Naive thymus-derived CD4-positive, alpha-beta T cell (primary cell): ENCODE data around the gene GNB5. TPM values are rescaled to one million over a fixed set of nuclear protein-coding genes. Genes with fewer than 3 reads are reported as not detected.

Source experiments
- ATAC-seq: fragments of 150-1000 bp; cut with Tn5 transposase; 2 replicates; pipeline ENCODE4 v1.10.0; 2021; ENCODE audit warnings: mild to moderate bottlenecking, moderate library complexity
- CTCF ChIA-PET: fragments of 350-600 bp; sonication (Branson Sonifier 250); formaldehyde crosslinking; loops from one replicate; lab custom pipeline; 2021; ENCODE audit warnings: antibody characterized with exemption; lab: Charles Lee
- POLR2A ChIA-PET: fragments of 350-600 bp; sonication (Branson Sonifier 250); formaldehyde crosslinking; loops from one replicate; lab custom pipeline; 2021; ENCODE audit warnings: antibody characterized with exemption, inconsistent platforms; lab: Charles Lee
- DNase-seq, 9 donors: peaks; one replicate each; pipeline versions ENCODE4 v3.0.0 to v3.0.0-alpha.2; 2020 to 2022; ENCODE audit warnings: mixed read lengths in 1 of 9
- H3K27ac ChIP-seq: one replicate; pipeline ENCODE4 v1.7.0; 2013; ENCODE audit warnings: mild to moderate bottlenecking, low read depth, low read length, moderate library complexity
- H3K27me3 ChIP-seq, 2 donors: one replicate each; pipeline ENCODE4 v1.7.0; 2013; ENCODE audit warnings: low read length in 2 of 2, mild to moderate bottlenecking in 2 of 2, moderate library complexity in 2 of 2; ENCODE audit not compliant: control insufficient read depth in 2 of 2, insufficient read depth in 2 of 2
- H3K36me3 ChIP-seq, 3 experiments: 1 replicate in 2 of 3; 2 replicates in 1 of 3; pipeline ENCODE4 v1.7.0; 2013; ENCODE audit warnings: low read length in 3 of 3, mild to moderate bottlenecking in 3 of 3, moderate library complexity in 1 of 3; ENCODE audit not compliant: insufficient read depth in 3 of 3, control insufficient read depth in 2 of 3
- H3K4me1 ChIP-seq, 2 donors: one replicate each; pipeline ENCODE4 v1.7.0; 2013; ENCODE audit warnings: low read length in 2 of 2, mild to moderate bottlenecking in 2 of 2, moderate library complexity in 1 of 2; ENCODE audit not compliant: control insufficient read depth in 2 of 2, insufficient read depth in 2 of 2
- H3K4me3 ChIP-seq: 2 replicates; pipeline ENCODE4 v1.7.0; 2013; ENCODE audit warnings: mild to moderate bottlenecking, low read length
- H3K9me3 ChIP-seq, 3 experiments: 1 replicate in 2 of 3; 2 replicates in 1 of 3; pipeline ENCODE4 v1.7.0; 2013; ENCODE audit warnings: low read length in 3 of 3; ENCODE audit not compliant: control insufficient read depth in 2 of 3
- H3K27ac Mint-ChIP-seq, 9 donors: one replicate each; pipeline ENCODE4 v1.8.0; 2020 to 2022; ENCODE audit warnings: mixed read lengths in 9 of 9, mild to moderate bottlenecking in 8 of 9, moderate library complexity in 5 of 9, inconsistent platforms in 2 of 9
- H3K27me3 Mint-ChIP-seq, 5 donors: one replicate each; pipeline ENCODE4 v1.8.0; 2021 to 2022; ENCODE audit warnings: mixed read lengths in 5 of 5, mild to moderate bottlenecking in 1 of 5
- H3K36me3 Mint-ChIP-seq, 5 donors: one replicate each; pipeline ENCODE4 v1.8.0; 2020 to 2022; ENCODE audit warnings: mixed read lengths in 5 of 5, mild to moderate bottlenecking in 3 of 5, inconsistent platforms in 1 of 5
- H3K4me1 Mint-ChIP-seq, 7 donors: one replicate each; pipeline ENCODE4 v1.8.0; 2020 to 2022; ENCODE audit warnings: mixed read lengths in 7 of 7, mild to moderate bottlenecking in 3 of 7, inconsistent platforms in 1 of 7
- H3K4me3 Mint-ChIP-seq, 10 donors: one replicate each; pipeline ENCODE4 v1.8.0; 2020 to 2022; ENCODE audit warnings: mild to moderate bottlenecking in 10 of 10, mixed read lengths in 10 of 10, moderate library complexity in 6 of 10, inconsistent platforms in 2 of 10
- H3K9me3 Mint-ChIP-seq, 11 donors: one replicate each; pipeline ENCODE4 v1.8.0; 2020 to 2022; ENCODE audit warnings: mixed read lengths in 11 of 11, mild to moderate bottlenecking in 4 of 11, inconsistent platforms in 1 of 11, moderate library complexity in 1 of 11
- intact Hi-C, 2 donors: fragments of 100-400 bp; cut with micrococcal nuclease; formaldehyde crosslinking; loops; one replicate each; pipeline ENCODE4 v1.15.1; 2023
- polyA plus RNA-seq, 2 donors: library from polyadenylated mRNA; unstranded; fragments of 300-500 nt; fragmentation: Illumina TruSeq; gene quantifications; one replicate each; pipeline ENCODE4 v1.2.3, GENCODE V29; 2021
- total RNA-seq, 6 experiments: library from RNA in 5 of 6; stranded (reverse) in 5 of 6; gene quantifications; 1 replicate in 5 of 6; 2 replicates in 1 of 6; pipeline ENCODE4 v1.2.3 and lab custom pipeline; 2021 to 2026

The GNB5 gene
- total and polyA plus RNA-seq, 7 experiments from 2014 or later = 35.1 to 80.0 (median 49.0) TPM

DNA sequence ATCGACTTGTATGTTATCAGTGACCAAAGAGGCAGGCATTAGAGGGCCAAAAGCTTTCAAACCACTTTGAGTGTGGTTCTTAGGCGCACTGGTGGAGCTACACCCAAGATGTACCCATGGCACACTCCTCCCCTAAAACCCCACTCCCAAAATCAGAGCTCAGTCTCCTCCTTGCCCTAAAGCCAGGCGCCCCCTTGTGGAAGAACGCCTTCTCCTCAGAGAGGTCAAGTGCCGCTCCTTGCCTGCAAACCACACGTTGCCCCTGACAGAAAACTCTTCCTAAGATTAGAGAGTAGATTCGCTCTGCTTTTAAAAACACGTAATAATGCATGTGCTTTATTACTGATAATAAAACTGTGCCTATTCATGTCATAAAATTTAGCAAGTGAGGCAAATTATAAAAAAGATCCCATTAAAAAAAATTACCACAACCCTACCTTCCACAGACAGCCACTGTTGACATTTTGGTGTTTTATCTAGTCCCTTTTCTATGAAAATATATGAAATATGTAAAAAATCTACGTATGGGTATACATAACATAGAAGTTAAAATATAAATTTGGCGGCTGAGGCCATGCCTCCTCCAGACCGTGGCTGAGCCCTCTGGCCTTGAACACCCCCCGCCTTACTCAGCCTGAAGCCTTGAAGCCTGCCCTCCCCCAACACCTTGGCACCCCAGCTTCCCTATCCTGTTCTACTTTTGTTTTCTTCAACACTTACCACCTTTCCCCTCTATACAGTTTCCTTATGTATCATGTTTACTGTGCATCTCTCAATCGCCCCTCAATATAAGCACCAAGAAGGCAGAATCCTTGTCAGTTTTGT, 112.1 kb downstream of the GNB5 start:
- Mint-ChIP-seq H3K36me3 (no peaks in the 10 kb centered on the region), H3K27ac (peak overlapping the region in 1 of 9 donors; percentile 49), H3K9me3 (no peaks in the 10 kb centered on the region), H3K4me1 (peaks cover 0 to 26% (median 10%) of the 10 kb centered on the region in 7 donors), H3K27me3 (peaks cover 0 to 7% (median 0%) of the 10 kb centered on the region in 5 donors), H3K4me3 (no peak overlapping the region)
- ChIA-PET POLR2A (interaction anchor here (0.6 to 1.4 kb wide), 4 partner anchors 60 to 148 kb away, joined by 3 read pairs; partner anchors contain the start of genes LEO1 and MAPK6), CTCF (interaction anchor here (0.5 to 4.1 kb wide), 20 partner anchors 8 to 430 kb away, joined by 3 to 32 read pairs (median 4); partner anchors contain the start of gene LEO1)
- no peaks in the 10 kb centered on the region for H3K36me3 ChIP-seq
- peak; percentile 58 to 82 (median 75) for DNase-seq
- no peak overlapping the region for H3K4me3 ChIP-seq
- H3K4me1 ChIP-seq = peaks cover 0 to 13% of the 10 kb centered on the region in 2 donors
- H3K27me3 ChIP-seq = no peaks in the 10 kb centered on the region
- H3K9me3 ChIP-seq = no peaks in the 10 kb centered on the region
- ATAC-seq = peak; percentile 87
- intact Hi-C loops = loop anchor here (1.0 to 5.0 kb wide), 8 partner anchors 33 to 191 kb away; partner anchors contain the start of gene MAPK6 (in 1 of the 2)
- no peak overlapping the region for H3K27ac ChIP-seq

GRCh38 chr15:52078197-52078875, 112.9 kb downstream of the GNB5 start:
- H3K9me3 ChIP-seq = no peaks in the 10 kb centered on the region
- no peaks in the 10 kb centered on the region for H3K36me3 Mint-ChIP-seq
- no peaks in the 10 kb centered on the region for H3K9me3 Mint-ChIP-seq
- no peaks in the 10 kb centered on the region for H3K27me3 ChIP-seq
- no peak for ATAC-seq
- POLR2A ChIA-PET = interaction anchor here (0.6 to 1.0 kb wide), 2 partner anchors 107 to 147 kb away, joined by 3 read pairs; partner anchors contain the start of gene LEO1
- no peak overlapping the region for H3K4me3 Mint-ChIP-seq
- peaks cover 0 to 22% (median 7%) of the 10 kb centered on the region in 7 donors for H3K4me1 Mint-ChIP-seq
- CTCF ChIA-PET = interaction anchor here (0.5 to 4.1 kb wide), 20 partner anchors 9 to 429 kb away, joined by 3 to 32 read pairs (median 4); partner anchors contain the start of gene LEO1
- DNase-seq = no peak
- H3K4me3 ChIP-seq = no peak overlapping the region
- intact Hi-C loops = loop anchor here in 1 of 2 donors (2.0 to 5.0 kb wide), 2 partner anchors 58 to 149 kb away; no protein-coding TSS in a partner anchor
- H3K27ac ChIP-seq = no peak overlapping the region
- no peaks in the 10 kb centered on the region for H3K36me3 ChIP-seq
- H3K27ac Mint-ChIP-seq = peak overlapping the region in 1 of 9 donors; percentile 53
- H3K4me1 ChIP-seq = peaks cover 0 to 13% of the 10 kb centered on the region in 2 donors
- H3K27me3 Mint-ChIP-seq = peaks cover 0 to 7% (median 0%) of the 10 kb centered on the region in 5 donors

GRCh38 chr15:52076889-52077781, 114.1 kb downstream of the GNB5 start:
- Mint-ChIP-seq H3K9me3 (no peaks in the 10 kb centered on the region), H3K27ac (no peak overlapping the region), H3K4me3 (no peak overlapping the region), H3K4me1 (peaks cover 0 to 10% (median 5%) of the 10 kb centered on the region in 7 donors), H3K27me3 (peaks cover 0 to 7% (median 0%) of the 10 kb centered on the region in 5 donors), H3K36me3 (no peaks in the 10 kb centered on the region)
- no peaks in the 10 kb centered on the region for H3K36me3 ChIP-seq
- no peak overlapping the region for H3K4me3 ChIP-seq
- intact Hi-C loops = loop anchor here in 1 of 2 donors (5.0 kb wide), 1 partner anchor 150 kb away; no protein-coding TSS in a partner anchor
- peak; percentile 46 for ATAC-seq
- no peak for DNase-seq
- H3K4me1 ChIP-seq = peaks cover 0 to 2% of the 10 kb centered on the region in 2 donors
- CTCF ChIA-PET = interaction anchor here (0.6 to 4.1 kb wide), 8 partner anchors 11 to 150 kb away, joined by 3 to 32 read pairs (median 4); partner anchors contain the start of genes BCL2L10 and LEO1
- H3K9me3 ChIP-seq = no peaks in the 10 kb centered on the region
- POLR2A ChIA-PET = interaction anchor here (0.8 kb wide), 1 partner anchor 31 kb away, joined by 3 read pairs; no protein-coding TSS in a partner anchor
- no peaks in the 10 kb centered on the region for H3K27me3 ChIP-seq
- H3K27ac ChIP-seq = no peak overlapping the region

- Mint-ChIP-seq H3K4me1 (peaks cover 0 to 15% (median 10%) of the 10 kb centered on the region in 7 donors), H3K27ac (no peak overlapping the region), H3K9me3 (no peaks in the 10 kb centered on the region), H3K4me3 (no peak overlapping the region), H3K27me3 (no peaks in the 10 kb centered on the region), H3K36me3 (peaks cover 0 to 3% (median 0%) of the 10 kb centered on the region in 5 donors)
- no peaks in the 10 kb centered on the region for H3K9me3 ChIP-seq
- H3K36me3 ChIP-seq = no peaks in the 10 kb centered on the region
- no peaks in the 10 kb centered on the region for H3K4me1 ChIP-seq
- DNase-seq (no peak), ATAC-seq (no peak)
- ChIA-PET CTCF (interaction anchor here (0.6 to 1.1 kb wide), 2 partner anchors 8 to 309 kb away, joined by 3 read pairs; no protein-coding TSS in a partner anchor), POLR2A (no interaction called here)
- no peaks in the 10 kb centered on the region for H3K27me3 ChIP-seq
- no peak overlapping the region for H3K27ac ChIP-seq
- no peak overlapping the region for H3K4me3 ChIP-seq
- intact Hi-C loops = no loop called here
Observed at GRCh38 chr15:52071570-52071969, 119.6 kb downstream of the GNB5 start.

DNA sequence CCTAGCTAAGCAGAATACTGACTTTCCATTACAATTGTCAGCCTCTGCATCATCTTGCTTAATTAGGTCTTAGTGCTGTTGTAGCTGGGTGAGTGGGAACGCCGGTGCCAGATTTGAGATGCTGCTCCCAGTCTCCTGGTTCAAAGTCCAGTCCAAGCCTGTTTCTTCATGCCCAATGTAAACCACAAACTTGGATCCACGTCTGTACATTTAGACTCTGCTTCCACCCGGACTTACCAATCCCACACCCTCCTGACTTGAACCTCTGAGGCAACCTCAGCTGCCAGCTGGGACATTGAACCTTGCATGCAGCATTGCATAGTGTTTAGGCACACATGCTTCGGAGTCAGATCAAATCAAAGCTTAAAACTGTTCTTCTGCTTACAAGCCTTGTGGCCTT, 121.6 kb downstream of the GNB5 start:
- H3K4me3 Mint-ChIP-seq = no peak overlapping the region
- no peaks in the 10 kb centered on the region for H3K27me3 ChIP-seq
- H3K27me3 Mint-ChIP-seq = no peaks in the 10 kb centered on the region
- DNase-seq (no peak), ATAC-seq (no peak)
- H3K4me3 ChIP-seq = no peak overlapping the region
- no peak overlapping the region for H3K27ac Mint-ChIP-seq
- H3K36me3 Mint-ChIP-seq = peaks cover 0 to 6% (median 5%) of the 10 kb centered on the region in 5 donors
- no peaks in the 10 kb centered on the region for H3K36me3 ChIP-seq
- no peak overlapping the region for H3K27ac ChIP-seq
- H3K9me3 Mint-ChIP-seq = no peaks in the 10 kb centered on the region
- H3K4me1 ChIP-seq = no peaks in the 10 kb centered on the region
- ChIA-PET POLR2A (interaction anchor here (0.9 kb wide), 1 partner anchor 49 kb away, joined by 3 read pairs; no protein-coding TSS in a partner anchor), CTCF (interaction anchor here (0.8 to 1.6 kb wide), 6 partner anchors 9 to 145 kb away, joined by 3 to 4 read pairs (median 4); no protein-coding TSS in a partner anchor)
- intact Hi-C loops = no loop called here
- H3K4me1 Mint-ChIP-seq = peaks cover 0 to 17% (median 11%) of the 10 kb centered on the region in 7 donors
- no peaks in the 10 kb centered on the region for H3K9me3 ChIP-seq
